ENCODE results near the gene IGFN1. TPM values are rescaled to one million over a fixed set of nuclear protein-coding genes. Genes with fewer than 3 reads are reported as not detected.

Gene IGFN1
- total and polyA plus RNA-seq, 2 of the 8 experiments (the other 6 are each of a cell fraction or from before 2014, with no cell fraction given), result not detected

DNA sequence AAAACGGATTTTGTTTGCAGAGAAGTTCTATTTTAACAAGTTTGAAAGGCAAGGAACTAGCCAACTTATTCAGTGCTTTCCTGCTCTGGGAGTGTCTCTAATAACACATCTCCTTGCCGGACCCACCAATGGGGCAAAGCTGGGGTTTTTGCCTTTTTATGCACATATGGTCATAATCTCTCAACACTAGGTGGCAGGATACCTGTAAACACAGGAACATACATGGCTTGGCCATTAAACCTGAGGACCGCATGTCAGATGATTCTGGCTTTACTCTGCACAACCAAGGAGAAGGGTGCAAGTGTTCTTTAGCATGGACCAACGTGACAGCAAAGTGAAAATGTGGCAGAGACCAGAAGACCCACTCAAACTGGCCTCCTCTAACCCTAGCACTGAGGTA lies 41.2 kb upstream of the IGFN1 start (continued):
- TF ChIP-seq, protein P1, sequence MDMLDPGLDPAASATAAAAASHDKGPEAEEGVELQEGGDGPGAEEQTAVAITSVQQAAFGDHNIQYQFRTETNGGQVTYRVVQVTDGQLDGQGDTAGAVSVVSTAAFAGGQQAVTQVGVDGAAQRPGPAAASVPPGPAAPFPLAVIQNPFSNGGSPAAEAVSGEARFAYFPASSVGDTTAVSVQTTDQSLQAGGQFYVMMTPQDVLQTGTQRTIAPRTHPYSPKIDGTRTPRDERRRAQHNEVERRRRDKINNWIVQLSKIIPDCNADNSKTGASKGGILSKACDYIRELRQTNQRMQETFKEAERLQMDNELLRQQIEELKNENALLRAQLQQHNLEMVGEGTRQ (IDR thresholded peaks at IDR 0.05; ENCODE audit: low read length), result no peak
- no peak for TF ChIP-seq KDM5A (IDR thresholded peaks at IDR 0.05; ENCODE audit: low read length)
- TF ChIP-seq, protein P2, sequence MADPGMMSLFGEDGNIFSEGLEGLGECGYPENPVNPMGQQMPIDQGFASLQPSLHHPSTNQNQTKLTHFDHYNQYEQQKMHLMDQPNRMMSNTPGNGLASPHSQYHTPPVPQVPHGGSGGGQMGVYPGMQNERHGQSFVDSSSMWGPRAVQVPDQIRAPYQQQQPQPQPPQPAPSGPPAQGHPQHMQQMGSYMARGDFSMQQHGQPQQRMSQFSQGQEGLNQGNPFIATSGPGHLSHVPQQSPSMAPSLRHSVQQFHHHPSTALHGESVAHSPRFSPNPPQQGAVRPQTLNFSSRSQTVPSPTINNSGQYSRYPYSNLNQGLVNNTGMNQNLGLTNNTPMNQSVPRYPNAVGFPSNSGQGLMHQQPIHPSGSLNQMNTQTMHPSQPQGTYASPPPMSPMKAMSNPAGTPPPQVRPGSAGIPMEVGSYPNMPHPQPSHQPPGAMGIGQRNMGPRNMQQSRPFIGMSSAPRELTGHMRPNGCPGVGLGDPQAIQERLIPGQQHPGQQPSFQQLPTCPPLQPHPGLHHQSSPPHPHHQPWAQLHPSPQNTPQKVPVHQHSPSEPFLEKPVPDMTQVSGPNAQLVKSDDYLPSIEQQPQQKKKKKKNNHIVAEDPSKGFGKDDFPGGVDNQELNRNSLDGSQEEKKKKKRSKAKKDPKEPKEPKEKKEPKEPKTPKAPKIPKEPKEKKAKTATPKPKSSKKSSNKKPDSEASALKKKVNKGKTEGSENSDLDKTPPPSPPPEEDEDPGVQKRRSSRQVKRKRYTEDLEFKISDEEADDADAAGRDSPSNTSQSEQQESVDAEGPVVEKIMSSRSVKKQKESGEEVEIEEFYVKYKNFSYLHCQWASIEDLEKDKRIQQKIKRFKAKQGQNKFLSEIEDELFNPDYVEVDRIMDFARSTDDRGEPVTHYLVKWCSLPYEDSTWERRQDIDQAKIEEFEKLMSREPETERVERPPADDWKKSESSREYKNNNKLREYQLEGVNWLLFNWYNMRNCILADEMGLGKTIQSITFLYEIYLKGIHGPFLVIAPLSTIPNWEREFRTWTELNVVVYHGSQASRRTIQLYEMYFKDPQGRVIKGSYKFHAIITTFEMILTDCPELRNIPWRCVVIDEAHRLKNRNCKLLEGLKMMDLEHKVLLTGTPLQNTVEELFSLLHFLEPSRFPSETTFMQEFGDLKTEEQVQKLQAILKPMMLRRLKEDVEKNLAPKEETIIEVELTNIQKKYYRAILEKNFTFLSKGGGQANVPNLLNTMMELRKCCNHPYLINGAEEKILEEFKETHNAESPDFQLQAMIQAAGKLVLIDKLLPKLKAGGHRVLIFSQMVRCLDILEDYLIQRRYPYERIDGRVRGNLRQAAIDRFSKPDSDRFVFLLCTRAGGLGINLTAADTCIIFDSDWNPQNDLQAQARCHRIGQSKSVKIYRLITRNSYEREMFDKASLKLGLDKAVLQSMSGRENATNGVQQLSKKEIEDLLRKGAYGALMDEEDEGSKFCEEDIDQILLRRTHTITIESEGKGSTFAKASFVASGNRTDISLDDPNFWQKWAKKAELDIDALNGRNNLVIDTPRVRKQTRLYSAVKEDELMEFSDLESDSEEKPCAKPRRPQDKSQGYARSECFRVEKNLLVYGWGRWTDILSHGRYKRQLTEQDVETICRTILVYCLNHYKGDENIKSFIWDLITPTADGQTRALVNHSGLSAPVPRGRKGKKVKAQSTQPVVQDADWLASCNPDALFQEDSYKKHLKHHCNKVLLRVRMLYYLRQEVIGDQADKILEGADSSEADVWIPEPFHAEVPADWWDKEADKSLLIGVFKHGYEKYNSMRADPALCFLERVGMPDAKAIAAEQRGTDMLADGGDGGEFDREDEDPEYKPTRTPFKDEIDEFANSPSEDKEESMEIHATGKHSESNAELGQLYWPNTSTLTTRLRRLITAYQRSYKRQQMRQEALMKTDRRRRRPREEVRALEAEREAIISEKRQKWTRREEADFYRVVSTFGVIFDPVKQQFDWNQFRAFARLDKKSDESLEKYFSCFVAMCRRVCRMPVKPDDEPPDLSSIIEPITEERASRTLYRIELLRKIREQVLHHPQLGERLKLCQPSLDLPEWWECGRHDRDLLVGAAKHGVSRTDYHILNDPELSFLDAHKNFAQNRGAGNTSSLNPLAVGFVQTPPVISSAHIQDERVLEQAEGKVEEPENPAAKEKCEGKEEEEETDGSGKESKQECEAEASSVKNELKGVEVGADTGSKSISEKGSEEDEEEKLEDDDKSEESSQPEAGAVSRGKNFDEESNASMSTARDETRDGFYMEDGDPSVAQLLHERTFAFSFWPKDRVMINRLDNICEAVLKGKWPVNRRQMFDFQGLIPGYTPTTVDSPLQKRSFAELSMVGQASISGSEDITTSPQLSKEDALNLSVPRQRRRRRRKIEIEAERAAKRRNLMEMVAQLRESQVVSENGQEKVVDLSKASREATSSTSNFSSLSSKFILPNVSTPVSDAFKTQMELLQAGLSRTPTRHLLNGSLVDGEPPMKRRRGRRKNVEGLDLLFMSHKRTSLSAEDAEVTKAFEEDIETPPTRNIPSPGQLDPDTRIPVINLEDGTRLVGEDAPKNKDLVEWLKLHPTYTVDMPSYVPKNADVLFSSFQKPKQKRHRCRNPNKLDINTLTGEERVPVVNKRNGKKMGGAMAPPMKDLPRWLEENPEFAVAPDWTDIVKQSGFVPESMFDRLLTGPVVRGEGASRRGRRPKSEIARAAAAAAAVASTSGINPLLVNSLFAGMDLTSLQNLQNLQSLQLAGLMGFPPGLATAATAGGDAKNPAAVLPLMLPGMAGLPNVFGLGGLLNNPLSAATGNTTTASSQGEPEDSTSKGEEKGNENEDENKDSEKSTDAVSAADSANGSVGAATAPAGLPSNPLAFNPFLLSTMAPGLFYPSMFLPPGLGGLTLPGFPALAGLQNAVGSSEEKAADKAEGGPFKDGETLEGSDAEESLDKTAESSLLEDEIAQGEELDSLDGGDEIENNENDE (IDR thresholded peaks at IDR 0.05; ENCODE audit: insufficient replicate concordance, low read length), result no peak
- no peak for TF ChIP-seq RNF2 (IDR thresholded peaks at IDR 0.05; ENCODE audit: borderline replicate concordance, low read depth, low read length, missing control alignments, poor library complexity, severe bottlenecking)
- TF ChIP-seq SP1 (IDR thresholded peaks at IDR 0.05; ENCODE audit: low read depth, low read length), result no peak

All from H1 (cell line).